Activated CD4-positive, alpha-beta T cell treated with anti-CD3 and anti-CD28 coated beads, Interleukin-2, amount 50 U/mL, for 24 hours (primary cell): ENCODE measurements around the gene ANO7.
"Not testable (repeated sequence)": the region's sequence is repeated elsewhere in the genome, so short reads cannot be mapped to it uniquely, and the experiment has no call there.

ENCODE experiments used
- DNase-seq, 2 donors: peaks; one replicate each; pipeline ENCODE4 v3.0.0-alpha.2; 2020; ENCODE audit warnings: low read depth in 1 of 2, low spot score in 1 of 2

Gene ANO7

DNA sequence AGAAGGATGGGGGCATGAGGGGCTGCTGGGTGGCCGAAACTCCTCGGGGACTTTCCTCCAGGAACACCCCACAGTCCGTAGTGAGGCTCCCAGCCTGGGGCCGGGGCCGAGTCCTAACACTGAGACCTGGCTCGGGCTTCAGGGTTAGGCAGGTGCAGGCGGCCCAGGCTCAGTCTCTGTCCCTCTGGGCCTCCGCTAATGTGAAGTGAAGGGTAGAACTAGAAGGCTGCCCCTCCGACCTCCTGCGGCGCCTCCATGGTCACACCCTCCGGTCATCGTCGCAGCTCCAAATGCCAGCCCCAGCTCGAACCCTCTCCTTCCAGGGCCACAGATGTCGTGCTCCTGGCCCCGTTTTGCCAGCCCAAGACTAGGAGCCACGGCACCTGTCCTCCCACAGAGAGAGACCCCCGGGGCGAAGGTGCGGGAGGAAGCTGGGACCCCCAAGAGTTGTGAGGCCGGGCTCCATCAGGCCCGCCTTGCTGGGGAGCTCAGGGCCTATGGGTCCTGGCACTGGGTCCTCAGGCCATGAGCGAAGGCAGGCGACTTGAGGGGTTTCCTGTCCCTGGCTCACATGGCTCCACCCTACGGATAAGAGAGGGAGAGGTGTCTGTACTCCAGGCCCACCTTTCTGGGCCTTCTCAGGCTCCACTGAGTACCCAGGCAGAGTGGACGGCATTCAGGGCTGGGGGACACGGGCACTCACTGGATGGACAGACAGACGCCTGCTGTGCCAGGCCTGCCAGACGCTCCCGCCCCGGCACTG, 797 bp downstream of the ANO7 start:
- no peak for DNase-seq

DNA sequence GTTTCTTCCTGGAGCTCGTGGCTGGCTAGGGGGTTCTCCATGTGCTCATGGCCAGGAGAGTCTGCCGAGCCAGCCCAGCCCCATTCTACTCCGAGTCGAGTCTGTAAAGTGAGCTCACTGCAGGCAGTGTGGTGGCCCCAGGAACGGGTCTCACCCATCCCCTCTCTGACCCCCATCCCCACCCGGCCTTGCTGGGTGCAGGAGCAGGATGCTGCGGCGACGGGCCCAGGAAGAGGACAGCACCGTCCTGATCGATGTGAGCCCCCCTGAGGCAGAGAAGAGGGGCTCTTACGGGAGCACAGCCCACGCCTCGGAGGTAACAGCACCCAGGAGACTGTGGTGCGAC, 1.4 kb downstream of the ANO7 start:
- DNase-seq = no peak

DNA sequence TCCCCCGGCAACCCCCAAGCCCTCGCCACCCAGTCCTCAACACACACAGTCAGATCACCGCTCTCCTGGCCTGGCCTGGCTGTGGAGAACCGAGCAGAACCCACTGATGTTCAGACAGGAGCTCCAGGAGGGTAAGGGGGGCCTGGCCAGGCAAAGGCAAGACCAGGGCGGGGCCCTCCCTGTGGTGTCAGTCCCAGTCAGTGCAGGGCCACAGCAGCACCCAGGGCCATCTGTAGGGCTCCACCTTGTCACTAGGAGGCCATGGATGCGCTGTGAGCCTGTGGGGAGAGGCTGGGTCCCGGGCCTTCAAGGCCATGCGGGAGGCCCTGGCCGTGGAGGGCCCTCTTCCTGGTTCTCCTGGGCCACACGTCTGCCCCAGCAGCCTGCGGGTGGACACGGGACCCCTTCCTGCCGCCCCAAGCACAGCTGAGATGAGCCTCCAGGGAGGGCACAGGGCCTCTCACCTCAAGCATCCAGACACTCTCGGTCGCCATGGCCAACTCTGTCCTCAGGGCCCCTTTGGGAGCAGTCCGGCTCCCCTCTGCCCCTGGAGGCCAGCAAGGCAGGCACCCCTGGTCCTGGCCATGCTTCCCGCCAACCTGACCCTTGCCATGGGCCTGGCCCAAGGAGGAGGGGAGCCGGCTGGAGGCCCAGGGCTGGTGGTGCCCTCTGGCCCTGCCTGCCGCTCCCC, 2.0 kb downstream of the ANO7 start:
- DNase-seq = no peak

DNA sequence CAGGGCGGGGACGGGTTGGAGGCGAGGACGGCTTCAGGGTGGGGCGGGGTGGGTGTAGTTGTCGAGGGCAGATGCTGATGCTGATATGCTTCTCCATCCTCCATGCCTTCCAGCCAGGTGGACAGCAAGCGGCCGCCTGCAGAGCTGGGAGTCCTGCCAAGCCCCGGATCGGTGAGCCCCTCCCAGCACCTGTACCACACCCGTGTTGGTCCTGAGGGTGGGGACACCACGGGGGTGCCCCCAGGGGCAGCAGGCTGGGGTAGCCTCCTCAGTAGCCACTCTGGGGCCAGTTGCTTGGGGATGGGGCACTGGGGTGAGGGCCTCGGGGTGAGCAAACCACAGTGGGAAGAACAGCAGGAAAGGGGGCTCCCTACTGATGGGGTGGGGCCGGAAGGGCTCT, 2.6 kb downstream of the ANO7 start:
- no peak for DNase-seq

DNA sequence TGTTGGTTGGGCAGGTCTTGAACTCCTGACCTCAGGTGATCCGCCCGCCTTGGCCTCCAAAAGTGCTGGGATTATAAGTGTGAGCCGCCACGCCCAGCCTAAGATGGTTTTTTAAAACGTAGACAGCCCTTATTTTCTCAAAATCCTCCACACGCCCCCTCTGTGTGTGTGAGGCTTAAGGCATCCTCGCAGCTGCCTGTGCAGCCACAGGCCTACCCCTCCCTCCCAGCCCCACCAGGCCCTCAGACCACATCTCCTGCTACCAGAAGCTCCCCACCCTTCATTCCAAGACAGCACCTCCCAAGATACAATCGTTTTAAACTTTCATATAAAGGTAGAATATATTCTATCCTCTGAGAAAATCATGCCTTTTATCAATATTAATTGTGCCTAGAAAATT, 4.8 kb downstream of the ANO7 start:
- no peak for DNase-seq

DNA sequence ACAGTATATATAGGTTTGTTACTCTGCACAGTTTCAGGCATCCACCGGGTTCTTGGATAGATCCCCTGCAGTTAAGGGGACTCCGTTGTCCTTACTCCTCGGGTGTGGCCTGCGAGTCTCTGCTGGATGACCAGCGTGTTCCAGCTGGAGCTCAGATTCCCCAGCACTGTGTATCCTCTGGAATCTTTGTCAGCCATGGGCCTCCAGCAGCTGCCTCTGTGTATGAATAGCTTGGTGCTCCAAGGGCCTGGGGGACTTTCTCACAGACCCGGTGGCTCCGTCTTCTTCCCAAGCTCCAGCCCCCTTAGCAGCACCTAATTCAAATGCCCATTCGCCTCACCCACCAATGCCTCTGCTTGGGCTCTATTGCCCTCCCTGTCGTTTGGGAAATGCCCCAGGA, 6.3 kb downstream of the ANO7 start:
- no peak for DNase-seq

DNA sequence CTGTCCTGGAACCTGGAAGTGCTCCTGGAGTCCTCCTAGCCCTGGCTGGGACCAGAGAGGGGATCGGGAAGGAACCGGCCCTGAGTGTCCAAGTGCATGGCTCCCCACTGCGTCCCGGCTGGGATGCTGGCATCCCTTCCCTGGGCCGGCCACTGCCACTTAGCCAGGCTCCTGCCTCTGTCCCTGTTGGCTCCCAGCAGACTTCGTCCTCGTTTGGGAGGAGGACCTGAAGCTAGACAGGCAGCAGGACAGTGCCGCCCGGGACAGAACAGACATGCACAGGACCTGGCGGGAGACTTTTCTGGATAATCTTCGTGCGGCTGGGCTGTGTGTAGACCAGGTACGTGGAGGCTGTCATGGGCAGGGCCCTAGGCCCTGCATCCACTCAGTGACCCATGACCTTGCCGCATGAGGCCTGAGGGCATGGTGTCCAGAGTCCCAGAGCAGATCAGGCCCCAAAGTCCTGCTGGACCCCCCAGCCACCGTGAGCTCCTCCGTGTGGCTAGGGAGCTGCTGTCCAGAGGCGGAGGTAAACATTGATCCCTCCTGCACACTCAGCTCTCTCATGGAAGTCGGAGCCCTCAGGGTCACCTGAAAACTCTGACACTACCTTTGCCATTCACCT, 7.1 kb downstream of the ANO7 start:
- no peak for DNase-seq

DNA sequence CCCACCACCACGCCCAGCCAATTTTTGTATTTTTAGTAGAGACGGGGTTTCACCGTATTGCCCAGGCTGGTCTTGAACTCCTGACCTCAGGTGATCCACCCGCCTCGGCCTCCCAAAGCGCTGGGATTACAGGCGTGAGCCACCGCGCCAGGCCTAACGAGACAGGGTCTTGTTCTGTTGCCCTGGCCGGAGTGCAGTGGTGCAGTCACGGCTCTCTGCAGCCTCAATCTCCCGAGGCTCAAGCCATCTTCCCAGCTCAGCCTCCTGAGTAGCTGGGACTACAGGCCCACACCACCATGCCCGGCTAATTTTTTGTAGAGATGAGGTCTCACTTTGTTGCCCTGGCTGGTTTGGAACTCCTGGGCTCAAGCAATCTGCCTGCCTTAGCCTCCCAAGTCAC, 8.8 kb downstream of the ANO7 start:
- not testable (repeated sequence) for DNase-seq

DNA sequence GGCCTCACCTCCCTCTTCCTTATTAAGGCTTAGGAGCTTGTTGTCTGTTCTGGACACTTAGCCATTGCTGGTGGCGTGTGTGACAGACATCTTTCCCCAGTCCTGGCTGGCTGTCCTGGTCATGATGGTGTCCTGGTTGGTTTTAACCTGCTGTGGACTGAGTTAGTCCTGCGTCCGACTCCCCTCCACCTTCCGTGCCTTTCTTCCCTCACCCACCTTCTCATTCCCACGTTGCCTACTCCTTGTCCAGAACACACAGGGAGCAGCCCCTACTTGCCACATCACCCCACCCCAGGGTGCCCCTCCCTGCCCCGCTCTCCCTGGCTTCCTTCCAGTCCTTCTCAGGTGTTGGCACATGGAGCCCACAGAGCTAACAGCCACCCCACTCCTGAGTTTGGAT, 9.5 kb downstream of the ANO7 start:
- DNase-seq = no peak

DNA sequence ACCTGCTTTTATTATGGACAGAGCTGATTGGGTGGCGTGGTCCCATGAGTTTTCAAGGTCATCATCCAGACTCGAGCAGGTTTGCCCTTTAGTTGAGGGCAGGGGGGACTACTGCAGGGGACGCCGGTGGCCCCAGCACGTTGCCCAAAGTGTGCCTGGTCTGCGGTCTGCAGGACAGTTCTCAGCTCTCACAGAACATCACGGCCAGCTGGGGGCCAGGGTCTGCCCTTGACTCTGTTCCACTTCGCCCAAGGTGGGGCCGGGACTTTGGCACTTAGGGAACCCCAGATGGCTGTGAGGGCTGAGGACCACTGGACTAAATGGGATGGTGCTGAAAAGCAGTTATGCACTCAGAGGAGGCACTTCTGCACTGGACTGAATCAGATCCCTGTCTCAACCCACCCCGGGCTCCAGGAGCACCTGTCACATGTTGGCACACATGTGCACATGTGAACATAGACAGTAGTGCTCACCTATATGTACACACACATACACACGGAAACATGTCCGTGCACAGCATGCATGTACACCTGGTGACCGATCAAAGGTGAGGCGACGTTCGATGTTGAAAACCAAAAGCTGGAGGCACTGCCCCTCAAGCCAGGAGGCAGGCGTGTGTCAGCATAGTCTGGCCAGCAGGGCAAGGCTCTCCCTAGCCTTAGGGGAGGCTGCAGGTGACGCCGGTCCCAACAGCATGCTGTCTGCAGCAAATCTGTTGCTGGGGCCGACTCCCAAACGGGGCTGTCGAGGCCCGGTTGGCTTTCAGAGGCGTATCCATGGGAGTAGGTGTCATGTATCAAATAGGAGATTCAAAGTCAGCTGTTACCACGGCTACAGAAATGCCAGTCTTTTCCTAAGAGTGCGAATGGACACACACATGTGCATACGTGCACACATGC, 10.2 kb downstream of the ANO7 start:
- DNase-seq = no peak

DNA sequence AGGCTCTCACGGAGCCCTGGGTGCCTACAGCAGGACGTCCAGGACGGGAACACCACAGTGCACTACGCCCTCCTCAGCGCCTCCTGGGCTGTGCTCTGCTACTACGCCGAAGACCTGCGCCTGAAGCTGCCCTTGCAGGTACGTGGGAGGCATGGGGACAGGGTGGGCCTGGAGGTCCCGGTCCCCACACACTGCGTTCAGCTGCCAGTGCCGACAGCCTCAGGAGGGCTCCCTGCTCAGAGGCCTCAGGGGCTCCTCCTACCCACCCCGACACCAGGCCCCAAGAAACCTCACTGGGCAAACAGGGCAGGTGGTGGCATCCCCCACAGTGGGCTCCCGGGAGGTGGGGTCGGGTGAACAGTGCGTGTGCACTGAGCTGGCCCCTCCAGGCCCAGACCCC, 10.8 kb downstream of the ANO7 start:
- DNase-seq = no peak

DNA sequence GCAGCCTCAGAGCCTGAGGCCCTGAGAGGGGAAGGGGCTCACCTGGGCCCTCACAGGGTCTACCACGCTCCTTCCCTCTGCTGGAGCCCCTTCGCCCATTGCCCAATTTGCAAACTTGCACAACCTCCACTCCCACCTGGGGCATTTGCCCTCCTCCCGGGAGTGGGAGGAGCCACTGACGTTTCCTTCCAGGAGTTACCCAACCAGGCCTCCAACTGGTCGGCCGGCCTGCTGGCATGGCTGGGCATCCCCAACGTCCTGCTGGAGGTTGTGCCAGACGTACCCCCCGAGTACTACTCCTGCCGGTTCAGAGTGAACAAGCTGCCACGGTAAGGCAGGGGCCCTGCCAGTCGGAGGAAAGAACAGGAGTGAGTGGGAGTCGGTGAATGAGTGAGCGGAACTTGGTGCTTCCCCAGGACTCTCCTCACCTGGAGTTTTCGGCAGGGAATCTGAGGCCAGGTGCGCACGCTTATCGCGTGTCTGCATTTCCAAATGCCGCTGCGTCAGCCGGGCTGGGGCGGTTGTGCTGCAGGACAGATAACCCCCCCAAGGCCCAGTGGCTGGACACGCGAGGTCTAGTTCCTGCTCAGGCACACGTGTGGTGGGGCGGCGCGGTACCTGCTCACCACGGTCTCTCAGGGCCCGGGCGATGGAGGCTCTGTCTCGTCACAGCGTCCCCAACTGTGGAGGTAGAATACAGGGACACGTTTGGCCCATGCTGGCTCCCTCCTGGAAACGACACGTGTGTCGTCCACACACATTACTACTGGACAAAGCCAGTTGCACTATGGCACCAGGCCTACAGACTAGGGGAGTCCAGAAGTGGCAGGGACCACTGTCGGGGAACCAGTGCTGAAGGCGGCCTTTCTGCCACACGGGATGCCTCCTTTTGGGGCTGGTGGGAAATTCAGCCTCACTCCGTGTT, 11.7 kb downstream of the ANO7 start:
- no peak for DNase-seq

DNA sequence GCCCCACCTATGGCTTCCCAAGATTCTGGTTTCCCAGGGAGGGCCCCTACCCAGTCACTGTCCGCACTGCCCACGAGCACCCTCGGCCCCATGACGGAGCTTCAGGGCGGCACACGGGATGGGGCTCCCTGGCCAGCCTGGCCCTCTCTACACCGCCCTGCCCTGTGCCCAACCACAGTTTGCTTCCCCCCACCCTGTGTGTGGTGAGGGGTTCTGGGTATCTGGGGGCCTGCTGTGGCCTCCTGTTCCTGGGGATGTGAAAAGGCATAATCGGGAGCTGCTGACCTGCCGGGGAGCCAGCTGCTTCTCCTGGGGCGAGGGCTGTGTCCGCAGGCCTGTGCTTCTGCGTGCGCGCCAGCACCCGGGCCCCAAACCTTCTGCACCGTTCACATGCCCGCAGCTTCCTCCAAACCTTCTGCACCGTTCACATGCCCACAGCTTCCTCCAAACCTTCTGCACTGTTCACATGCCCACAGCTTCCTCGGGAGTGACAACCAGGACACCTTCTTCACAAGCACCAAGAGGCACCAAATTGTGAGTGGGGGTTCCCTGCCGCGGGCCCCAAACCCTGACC, 12.4 kb downstream of the ANO7 start:
- no peak for DNase-seq

DNA sequence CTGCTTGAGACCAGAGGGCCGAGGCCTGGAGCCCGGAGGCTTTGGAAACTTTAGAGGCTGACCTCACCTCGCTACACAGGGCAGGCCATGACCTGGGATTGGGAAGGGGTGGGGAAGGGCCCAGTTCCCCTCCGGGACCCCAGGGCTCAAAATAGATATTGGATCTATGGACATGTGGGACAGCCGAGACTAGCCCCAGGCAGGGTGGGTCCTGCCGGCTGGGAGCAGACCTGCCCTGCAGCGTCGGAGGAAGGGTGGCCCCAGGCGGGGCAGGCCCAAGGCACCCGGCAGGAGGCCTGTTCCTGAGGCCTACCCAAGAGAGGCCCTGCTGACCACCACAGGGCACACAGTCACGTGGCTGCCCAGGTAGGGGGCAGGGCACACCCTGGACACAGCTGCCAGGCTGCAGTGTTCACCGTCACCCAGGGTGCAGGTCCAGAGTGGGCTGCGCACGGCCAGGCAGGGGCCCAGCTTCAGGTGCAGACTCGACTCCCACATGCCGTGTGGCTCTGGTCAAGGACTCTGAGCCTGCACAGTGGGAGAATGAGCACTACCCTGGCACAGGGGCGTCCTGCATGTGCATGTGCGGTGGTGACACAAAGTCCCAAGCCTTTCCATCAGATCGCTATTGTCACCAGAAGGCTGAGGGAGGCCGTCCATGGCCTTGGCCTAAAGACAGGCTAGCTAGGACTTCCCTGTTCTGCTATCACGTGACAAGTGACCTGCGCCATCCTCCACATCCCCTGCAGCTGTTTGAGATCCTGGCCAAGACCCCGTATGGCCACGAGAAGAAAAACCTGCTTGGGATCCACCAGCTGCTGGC, 13.2 kb downstream of the ANO7 start:
- DNase-seq = no peak

DNA sequence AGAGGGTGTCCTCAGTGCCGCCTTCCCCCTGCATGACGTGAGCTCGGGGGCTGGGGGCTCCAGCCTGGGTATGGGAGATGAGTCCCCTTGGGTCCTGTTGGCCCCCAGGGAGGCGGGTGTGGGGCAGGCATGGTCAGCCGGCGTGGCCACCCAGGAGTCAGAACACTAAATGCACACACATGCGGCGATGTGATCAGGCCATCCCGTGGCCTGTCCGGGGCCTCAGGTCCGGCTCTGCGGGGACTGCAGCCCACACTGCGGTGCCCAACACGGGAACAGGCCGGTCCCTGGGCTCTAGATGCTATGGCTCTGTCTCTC, 13.8 kb downstream of the ANO7 start:
- no peak for DNase-seq

DNA sequence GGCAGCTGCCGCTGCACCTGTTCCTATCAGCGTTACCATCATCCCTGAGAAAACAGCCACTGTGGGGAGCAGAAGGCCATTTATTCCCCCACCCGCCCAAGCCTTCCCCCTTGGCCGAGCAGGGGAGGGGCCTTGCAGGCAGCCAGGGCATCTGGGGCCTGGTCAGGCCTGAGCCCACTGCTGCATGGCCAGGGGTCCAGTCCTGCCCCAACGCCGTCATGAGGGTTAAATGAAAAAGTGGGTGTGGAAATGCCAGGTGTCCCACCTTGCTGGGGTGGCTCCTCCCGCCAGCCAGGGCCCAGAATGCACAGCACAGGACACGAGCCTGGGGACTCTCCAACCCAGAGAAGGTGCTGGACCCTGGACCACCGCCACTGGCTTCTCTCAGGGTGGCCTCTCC, 14.2 kb downstream of the ANO7 start:
- DNase-seq = no peak

DNA sequence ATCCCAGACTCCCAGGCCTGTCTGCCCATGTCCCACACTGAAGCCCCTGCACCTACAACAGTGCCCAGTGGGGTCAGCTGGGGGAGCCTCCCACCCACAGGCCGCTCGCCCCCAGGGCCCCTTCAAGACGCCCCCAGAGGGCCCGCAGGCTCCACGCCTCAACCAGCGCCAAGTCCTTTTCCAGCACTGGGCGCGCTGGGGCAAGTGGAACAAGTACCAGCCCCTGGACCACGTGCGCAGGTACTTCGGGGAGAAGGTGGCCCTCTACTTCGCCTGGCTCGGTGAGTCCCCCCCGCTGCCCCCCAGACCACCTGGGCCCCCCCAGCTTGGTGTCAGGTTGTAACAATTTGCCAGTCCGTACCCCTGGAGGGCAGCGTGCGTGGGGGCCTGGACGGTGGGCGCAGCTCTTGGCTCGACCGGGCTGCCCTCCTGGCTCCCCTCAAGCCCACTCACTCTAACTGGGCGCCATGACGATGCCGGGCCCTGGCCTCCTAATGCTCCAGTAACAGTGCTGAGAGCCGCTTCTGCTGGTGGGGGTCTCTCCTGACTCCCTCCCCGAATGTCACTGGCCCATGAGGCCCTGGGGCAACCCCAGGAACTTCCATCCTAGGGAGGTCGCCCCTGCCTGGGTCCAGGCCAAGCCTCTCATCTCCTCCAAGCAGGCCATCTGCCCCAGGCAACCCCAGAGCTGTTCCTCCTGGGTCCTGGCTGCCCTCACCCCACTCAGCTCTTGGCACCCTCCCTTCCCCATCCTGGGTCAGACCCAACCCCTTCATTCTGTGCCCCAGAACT, 14.9 kb downstream of the ANO7 start:
- no peak for DNase-seq

DNA sequence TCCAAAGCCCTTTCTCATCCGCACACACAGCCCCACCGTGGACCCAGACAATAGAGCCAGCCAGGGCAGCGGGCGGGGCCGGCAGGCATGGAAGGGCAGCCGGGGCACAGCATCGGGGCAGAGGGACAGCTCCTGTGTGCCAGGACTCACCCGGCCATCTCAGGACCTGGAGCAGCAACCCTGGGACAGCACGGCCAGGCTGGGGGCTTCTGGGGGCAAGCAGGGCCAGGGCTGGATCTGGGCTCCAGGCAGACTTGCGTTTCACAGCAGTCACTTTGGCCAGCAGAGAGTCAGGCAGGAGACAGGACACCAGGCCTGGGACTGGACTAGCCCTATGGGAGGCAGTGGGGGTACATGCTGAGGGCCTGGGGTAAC, 15.5 kb downstream of the ANO7 start:
- no peak for DNase-seq

DNA sequence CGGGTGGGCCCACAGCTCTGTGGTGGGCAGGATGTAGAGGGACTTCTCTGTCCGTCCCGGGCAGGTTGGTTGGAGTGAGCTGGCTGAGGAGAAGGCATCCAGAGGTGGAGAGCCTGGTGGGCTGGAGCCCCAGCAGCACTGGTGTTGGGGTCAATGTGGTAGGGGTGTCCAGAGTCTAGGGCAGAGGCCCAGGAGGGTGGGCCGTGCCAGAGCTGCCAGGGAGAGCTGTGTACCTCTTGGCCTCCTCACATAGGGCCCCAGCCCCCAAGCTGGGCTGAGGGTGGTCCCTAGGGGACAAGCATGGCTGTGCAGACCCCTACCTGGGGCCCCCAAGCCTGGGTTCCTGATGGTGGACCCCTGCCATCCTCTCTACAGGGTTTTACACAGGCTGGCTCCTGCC, 16.0 kb downstream of the ANO7 start:
- no peak for DNase-seq
